ENCODE measurements around the gene SPTAN1.

- TF ChIP-seq SP1 (IDR thresholded peaks at IDR 0.05) = no peak
- no peak for TF ChIP-seq TARDBP (IDR thresholded peaks at IDR 0.05)
- TF ChIP-seq BHLHE40 (IDR thresholded peaks at IDR 0.05; ENCODE audit: borderline replicate concordance) = no peak
- TF ChIP-seq ELF4 (IDR thresholded peaks at IDR 0.05) = no peak
- no peak for TF ChIP-seq FOXM1 (IDR thresholded peaks at IDR 0.05; ENCODE audit: borderline replicate concordance)
- no peak for TF ChIP-seq ARNT (IDR thresholded peaks at IDR 0.05)
- no peak for TF ChIP-seq LEF1 (IDR thresholded peaks at IDR 0.05; ENCODE audit: borderline replicate concordance)
- TF ChIP-seq FOXA1 (IDR thresholded peaks at IDR 0.05) = no peak
- TF ChIP-seq ZNF384 (IDR thresholded peaks at IDR 0.05) = no peak
- TF ChIP-seq FOXK2 (IDR thresholded peaks at IDR 0.05) = no peak
- TF ChIP-seq L3MBTL2 (conservative IDR thresholded peaks at IDR 0.05) = no peak
- no peak for TF ChIP-seq PKNOX1 (IDR thresholded peaks at IDR 0.05)
- no peak for TF ChIP-seq SUZ12 (IDR thresholded peaks at IDR 0.05)
- TF ChIP-seq NFRKB (IDR thresholded peaks at IDR 0.05) = no peak
These were observed 41.5 kb downstream of the SPTAN1 start for GRCh38 chr9:128593856-128594255.
